GM18868 (cell line): Measurements from ENCODE around the gene C3orf80.
"Not testable (repeated sequence)": the region's sequence is repeated elsewhere in the genome, so short reads cannot be mapped to it uniquely, and the experiment has no call there.

Experiments used
- ATAC-seq: cut with Tn5 transposase; IDR thresholded peaks from one replicate; pipeline ENCODE4 v1.9.1; 2021; ENCODE audit warnings: mild to moderate bottlenecking, moderate library complexity; ENCODE audit not compliant: unreplicated experiment

Gene C3orf80

GRCh38 chr3:160225176-160226025, at the start of gene C3orf80:
TSS of gene C3orf80 (plus strand) at chr3:160225422. CDS start at chr3:160225636, 214 bp downstream.
- ATAC-seq: peak; percentile 83

- ATAC-seq: no peak
Measured at GRCh38 chr3:160176923-160177322, 48.3 kb upstream of the C3orf80 start.

DNA sequence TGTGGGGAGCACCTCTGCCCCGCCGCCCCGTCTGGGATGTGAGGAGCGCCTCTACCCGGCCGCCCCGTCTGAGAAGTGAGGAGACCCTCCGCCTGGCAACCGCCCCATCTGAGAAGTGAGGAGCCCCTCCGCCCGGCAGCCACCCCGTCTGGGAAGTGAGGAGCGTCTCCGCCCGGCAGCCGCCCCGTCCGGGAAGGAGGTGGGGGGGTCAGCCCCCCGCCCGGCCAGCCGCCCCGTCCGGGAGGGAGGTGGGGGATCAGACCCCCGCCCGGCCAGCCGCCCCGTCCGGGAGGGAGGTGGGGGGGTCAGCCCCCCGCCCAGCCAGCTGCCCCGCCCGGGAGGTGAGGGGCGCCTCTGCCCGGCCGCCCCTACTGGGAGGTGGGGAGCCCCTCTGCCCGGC, 46.6 kb upstream of the C3orf80 start:
- ATAC-seq: not testable (repeated sequence)

GRCh38 chr3:160179403-160179802, 45.8 kb upstream of the C3orf80 start:
- not testable (repeated sequence) for ATAC-seq

- no peak for ATAC-seq
Measured at GRCh38 chr3:160179906-160180305, 45.3 kb upstream of the C3orf80 start.

- no peak for ATAC-seq
Measured at GRCh38 chr3:160180581-160181216, 44.5 kb upstream of the C3orf80 start.

GRCh38 chr3:160183345-160184076, 41.7 kb upstream of the C3orf80 start:
- ATAC-seq: peak; percentile 66

GRCh38 chr3:160184655-160185054, 40.6 kb upstream of the C3orf80 start:
- peak; percentile 47 for ATAC-seq

GRCh38 chr3:160185751-160186150, 39.5 kb upstream of the C3orf80 start:
- ATAC-seq: no peak

GRCh38 chr3:160187288-160187687, 37.9 kb upstream of the C3orf80 start:
- no peak for ATAC-seq

DNA sequence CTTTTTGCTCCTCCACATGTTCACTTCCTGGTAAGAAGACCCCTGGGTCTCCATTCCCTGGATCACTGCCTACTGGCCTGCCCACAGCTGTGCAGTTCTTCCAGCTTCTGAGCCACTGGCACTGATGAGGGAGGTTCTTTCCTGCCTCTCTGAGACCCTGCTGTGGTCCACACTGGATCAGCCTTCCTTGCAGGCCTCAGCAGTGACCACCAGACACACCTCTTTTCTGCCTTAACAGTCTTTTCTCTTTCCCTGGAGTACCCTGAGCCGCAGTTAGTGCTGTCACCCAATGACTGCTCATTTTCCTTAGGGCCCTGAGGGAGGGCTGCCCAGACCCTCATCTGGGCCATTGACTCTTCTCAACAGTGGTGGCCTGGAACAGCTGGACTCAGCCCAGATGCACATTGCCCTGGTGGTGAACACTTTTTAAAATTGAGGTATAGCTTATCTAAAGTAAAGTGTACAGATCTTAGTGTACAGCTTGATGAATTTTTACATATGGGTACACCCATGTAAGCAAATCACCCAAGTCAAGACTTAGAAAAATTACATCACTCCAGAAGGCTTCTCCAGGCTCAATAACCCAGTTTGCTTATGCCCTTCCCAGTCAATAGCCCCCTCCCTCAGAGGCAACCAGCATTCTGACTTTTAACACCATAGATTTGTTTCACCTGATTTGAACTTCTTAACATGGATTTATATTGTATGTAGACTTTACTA, 32.8 kb upstream of the C3orf80 start:
- no peak for ATAC-seq

GRCh38 chr3:160193644-160194192, 31.5 kb upstream of the C3orf80 start:
- ATAC-seq: peak; percentile 7

- ATAC-seq: peak; percentile 49
Measured at GRCh38 chr3:160194438-160194837, 30.8 kb upstream of the C3orf80 start.

- ATAC-seq: no peak
Measured at GRCh38 chr3:160195106-160195505, 30.1 kb upstream of the C3orf80 start.

DNA sequence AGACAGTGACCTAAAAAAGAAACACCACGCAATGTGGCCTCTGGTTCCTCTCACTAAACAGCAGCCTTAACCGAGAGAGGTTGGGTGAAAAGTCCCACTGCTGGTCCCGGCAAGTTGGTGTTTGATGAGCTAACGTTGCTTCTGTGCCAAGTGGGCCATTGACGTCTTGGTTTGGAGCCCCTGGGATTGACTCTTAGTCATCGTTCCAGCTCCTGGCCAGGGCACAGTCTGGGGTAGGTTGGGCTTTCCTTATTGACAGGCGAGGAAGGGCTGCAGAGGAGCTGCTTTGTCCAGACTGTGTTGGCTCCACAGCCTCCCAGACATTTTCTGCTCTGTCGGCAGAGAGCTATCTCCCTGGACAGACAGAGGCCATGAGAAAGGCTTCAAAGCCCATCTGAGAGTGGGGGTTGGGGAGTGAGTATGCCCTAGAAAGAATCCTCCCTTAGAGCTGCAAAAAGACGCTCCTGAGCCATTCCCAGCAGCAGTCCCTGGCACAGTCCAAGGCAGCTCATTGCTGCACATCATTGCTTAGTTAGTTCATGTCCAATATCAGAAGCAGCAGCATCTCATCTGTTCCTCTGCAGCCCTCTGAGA, 28.6 kb upstream of the C3orf80 start:
- ATAC-seq: no peak

GRCh38 chr3:160199108-160199507, 26.1 kb upstream of the C3orf80 start:
- no peak for ATAC-seq

DNA sequence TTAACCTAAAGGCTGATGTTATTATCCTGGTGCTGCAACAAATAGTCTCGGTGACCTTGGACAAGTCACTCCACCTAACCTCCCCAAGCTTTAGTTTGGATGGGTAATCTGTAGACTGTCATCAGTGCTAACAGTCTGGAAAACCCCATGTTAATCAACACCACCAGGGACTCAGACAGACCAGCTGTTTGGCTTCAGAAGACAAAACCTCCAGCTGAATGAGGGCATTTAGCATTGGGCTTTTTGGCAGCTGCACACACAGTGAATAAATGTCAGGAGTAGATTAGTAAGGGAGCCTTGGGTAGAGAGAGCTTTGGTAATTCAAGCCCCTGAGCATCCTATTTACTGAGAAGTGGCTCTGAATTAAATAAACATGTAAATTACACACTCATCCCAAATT, 24.9 kb upstream of the C3orf80 start:
- peak; percentile 73 for ATAC-seq

- not testable (repeated sequence) for ATAC-seq
Measured at GRCh38 chr3:160204396-160205011, 20.7 kb upstream of the C3orf80 start.

- ATAC-seq: no peak
Measured at GRCh38 chr3:160205606-160206005, 19.6 kb upstream of the C3orf80 start.

- no peak for ATAC-seq
Measured at GRCh38 chr3:160210341-160210740, 14.9 kb upstream of the C3orf80 start.
